ENCODE results near the gene C1orf232.

C1orf232 gene

DNA sequence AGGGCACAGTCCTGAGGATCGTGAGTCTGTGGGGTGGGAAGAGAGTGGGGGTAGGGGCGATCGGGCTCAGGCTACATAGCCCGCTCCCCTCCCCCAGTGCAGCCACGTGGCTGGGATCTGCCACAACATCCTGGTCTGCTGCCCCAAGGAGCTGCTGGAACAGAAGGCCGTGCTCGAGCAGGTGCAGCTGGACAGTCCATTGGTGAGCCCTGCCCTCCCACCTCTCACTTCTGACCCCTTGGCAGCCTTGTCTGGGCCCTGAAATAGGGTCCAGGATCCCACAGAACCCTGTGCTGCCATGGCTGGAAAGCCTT, 13.6 kb upstream of the C1orf232 start:
- no peaks in the 10 kb centered on the region for H3F3A ChIP-seq (ENCODE audit: insufficient read depth, low read length)

DNA sequence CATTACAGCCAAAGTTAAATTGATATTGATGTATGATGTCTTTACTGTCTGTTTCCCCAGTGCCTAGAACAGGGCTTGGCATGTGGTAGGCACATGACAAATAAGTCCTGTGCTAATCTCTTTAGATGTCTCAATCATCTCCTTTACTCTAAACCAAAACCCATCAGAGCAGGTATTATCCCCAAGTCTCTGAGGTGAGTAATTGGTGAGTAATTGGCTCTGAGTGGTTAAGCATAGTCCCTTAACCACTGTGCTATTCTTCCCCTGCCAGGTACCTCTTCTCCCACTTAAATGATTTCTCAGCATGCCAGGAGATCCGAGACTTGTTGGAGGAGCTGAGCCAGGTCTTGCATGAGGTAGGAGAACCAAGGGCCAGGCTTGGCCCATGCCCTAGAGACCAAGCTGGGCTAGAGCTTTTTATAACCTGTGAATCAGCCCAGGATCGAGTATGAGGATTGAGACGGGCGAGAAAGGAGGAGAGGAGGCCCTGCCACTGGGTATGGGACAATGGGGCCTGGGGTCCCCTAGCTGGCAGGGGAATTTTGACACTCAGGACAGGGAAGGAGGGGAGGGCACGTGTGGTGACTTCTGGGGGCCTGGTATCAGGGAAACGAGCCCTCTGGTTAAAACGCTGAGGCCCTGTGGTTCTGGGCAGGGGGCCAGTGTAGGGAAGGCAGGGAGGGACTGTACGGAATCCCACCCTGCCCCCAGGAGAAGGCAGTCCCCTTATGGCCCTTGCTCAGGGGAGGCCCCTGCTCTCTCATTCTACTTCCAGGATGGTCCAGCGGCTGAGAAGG, 13.0 kb upstream of the C1orf232 start:
- TF ChIP-seq, protein P1, sequence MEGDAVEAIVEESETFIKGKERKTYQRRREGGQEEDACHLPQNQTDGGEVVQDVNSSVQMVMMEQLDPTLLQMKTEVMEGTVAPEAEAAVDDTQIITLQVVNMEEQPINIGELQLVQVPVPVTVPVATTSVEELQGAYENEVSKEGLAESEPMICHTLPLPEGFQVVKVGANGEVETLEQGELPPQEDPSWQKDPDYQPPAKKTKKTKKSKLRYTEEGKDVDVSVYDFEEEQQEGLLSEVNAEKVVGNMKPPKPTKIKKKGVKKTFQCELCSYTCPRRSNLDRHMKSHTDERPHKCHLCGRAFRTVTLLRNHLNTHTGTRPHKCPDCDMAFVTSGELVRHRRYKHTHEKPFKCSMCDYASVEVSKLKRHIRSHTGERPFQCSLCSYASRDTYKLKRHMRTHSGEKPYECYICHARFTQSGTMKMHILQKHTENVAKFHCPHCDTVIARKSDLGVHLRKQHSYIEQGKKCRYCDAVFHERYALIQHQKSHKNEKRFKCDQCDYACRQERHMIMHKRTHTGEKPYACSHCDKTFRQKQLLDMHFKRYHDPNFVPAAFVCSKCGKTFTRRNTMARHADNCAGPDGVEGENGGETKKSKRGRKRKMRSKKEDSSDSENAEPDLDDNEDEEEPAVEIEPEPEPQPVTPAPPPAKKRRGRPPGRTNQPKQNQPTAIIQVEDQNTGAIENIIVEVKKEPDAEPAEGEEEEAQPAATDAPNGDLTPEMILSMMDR (IDR thresholded peaks at IDR 0.05; ENCODE audit: low read length), result no peak
- TF ChIP-seq EZH2 (IDR thresholded peaks at IDR 0.05; ENCODE audit: borderline replicate concordance, low read length), result no peak

More for the DNA sequence above, 13.6 kb upstream of the C1orf232 start:
- TF ChIP-seq, protein P1 (IDR thresholded peaks at IDR 0.05; ENCODE audit: low read length), result no peak
- no peak for TF ChIP-seq EZH2 (IDR thresholded peaks at IDR 0.05; ENCODE audit: borderline replicate concordance, low read length)
- Histone ChIP-seq H2AFZ (ENCODE audit: low read length) (no peak overlapping the region), H3K9me2 (ENCODE audit: low read depth, low read length) (no peaks in the 10 kb centered on the region), H3K27me3 (ENCODE audit: insufficient read depth, low read length) (0 out of 2 replicates have a peak, but pooled peaks cover 5% of the 10 kb centered on the region), H4K20me1 (ENCODE audit: insufficient read depth, low read length) (no peaks in the 10 kb centered on the region), H3K4me3 (ENCODE audit: low read depth, low read length, poor library complexity, severe bottlenecking) (no peak overlapping the region), H3K27ac (ENCODE audit: low read depth, low read length, poor library complexity, severe bottlenecking) (no peak overlapping the region), H3K36me3 (ENCODE audit: insufficient read depth, low read length) (no peaks in the 10 kb centered on the region), H3K9me3 (ENCODE audit: low read length) (no peaks in the 10 kb centered on the region), H3K9ac (ENCODE audit: low read length) (no peak overlapping the region), H3K4me2 (ENCODE audit: low read length) (no peak overlapping the region), H3K4me1 (ENCODE audit: insufficient read depth, low read length, severe bottlenecking) (peaks cover 6% of the 10 kb centered on the region), H3K79me2 (ENCODE audit: insufficient read depth, low read length) (no peaks in the 10 kb centered on the region)

DNA sequence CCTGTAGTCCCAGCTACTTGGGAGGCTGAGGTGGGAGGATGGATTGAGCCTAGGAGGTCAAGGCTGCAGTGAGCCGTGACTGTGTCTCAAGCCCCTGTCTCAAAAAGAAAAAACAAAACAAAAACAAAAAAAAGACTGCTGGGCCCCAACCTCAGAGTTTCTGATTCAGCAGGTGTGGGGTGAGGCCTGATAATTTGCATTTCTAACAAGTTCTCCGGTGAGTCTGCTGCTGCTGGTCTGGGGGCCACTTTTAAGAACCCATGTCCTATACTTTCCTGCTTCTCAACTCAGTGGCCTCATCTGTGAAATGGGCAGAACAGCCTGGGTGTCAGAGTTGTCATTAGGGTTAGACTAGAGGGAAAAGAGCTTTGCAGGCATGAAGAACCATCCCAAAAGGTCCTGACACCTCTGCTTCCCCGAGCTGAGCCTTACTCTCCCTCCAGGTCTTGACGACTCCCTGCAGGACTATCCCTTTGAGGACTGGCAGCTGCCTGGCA, 11.3 kb upstream of the C1orf232 start:
- TF ChIP-seq, protein P1 (IDR thresholded peaks at IDR 0.05; ENCODE audit: low read length), result no peak
- no peak for TF ChIP-seq EZH2 (IDR thresholded peaks at IDR 0.05; ENCODE audit: borderline replicate concordance, low read length)
- H3F3A ChIP-seq (ENCODE audit: insufficient read depth, low read length), result no peaks in the 10 kb centered on the region
- no peaks in the 10 kb centered on the region for H3K27me3 ChIP-seq (ENCODE audit: insufficient read depth, low read length)
- no peak overlapping the region for H3K9ac ChIP-seq (ENCODE audit: low read length)
- H3K4me2 ChIP-seq (ENCODE audit: low read length), result no peak overlapping the region
- H3K36me3 ChIP-seq (ENCODE audit: insufficient read depth, low read length), result no peaks in the 10 kb centered on the region
- H3K4me3 ChIP-seq (ENCODE audit: low read depth, low read length, poor library complexity, severe bottlenecking), result no peak overlapping the region
- no peak overlapping the region for H2AFZ ChIP-seq (ENCODE audit: low read length)
- no peaks in the 10 kb centered on the region for H3K79me2 ChIP-seq (ENCODE audit: insufficient read depth, low read length)
- H3K9me3 ChIP-seq (ENCODE audit: low read length), result no peaks in the 10 kb centered on the region
- no peaks in the 10 kb centered on the region for H3K9me2 ChIP-seq (ENCODE audit: low read depth, low read length)
- H4K20me1 ChIP-seq (ENCODE audit: insufficient read depth, low read length), result no peaks in the 10 kb centered on the region
- no peak overlapping the region for H3K27ac ChIP-seq (ENCODE audit: low read depth, low read length, poor library complexity, severe bottlenecking)
- H3K4me1 ChIP-seq (ENCODE audit: insufficient read depth, low read length, severe bottlenecking), result peaks cover 6% of the 10 kb centered on the region

More for the DNA sequence above, 13.0 kb upstream of the C1orf232 start:
- Histone ChIP-seq H3F3A (ENCODE audit: insufficient read depth, low read length) (no peaks in the 10 kb centered on the region), H3K4me2 (ENCODE audit: low read length) (no peak overlapping the region), H2AFZ (ENCODE audit: low read length) (no peak overlapping the region), H3K27ac (ENCODE audit: low read depth, low read length, poor library complexity, severe bottlenecking) (no peak overlapping the region), H3K79me2 (ENCODE audit: insufficient read depth, low read length) (no peaks in the 10 kb centered on the region), H3K4me1 (ENCODE audit: insufficient read depth, low read length, severe bottlenecking) (peaks cover 6% of the 10 kb centered on the region), H3K4me3 (ENCODE audit: low read depth, low read length, poor library complexity, severe bottlenecking) (no peak overlapping the region), H3K9me3 (ENCODE audit: low read length) (no peaks in the 10 kb centered on the region), H3K9ac (ENCODE audit: low read length) (no peak overlapping the region), H4K20me1 (ENCODE audit: insufficient read depth, low read length) (no peaks in the 10 kb centered on the region), H3K36me3 (ENCODE audit: insufficient read depth, low read length) (no peaks in the 10 kb centered on the region), H3K9me2 (ENCODE audit: low read depth, low read length) (no peaks in the 10 kb centered on the region), H3K27me3 (ENCODE audit: insufficient read depth, low read length) (0 out of 2 replicates have a peak, but pooled peaks cover 3% of the 10 kb centered on the region)

Measured in OCI-LY1 (cell line).